ENCODE results near the gene TMEM138. TPM values are rescaled to one million over a fixed set of nuclear protein-coding genes. Genes with fewer than 3 reads are reported as not detected.

The TMEM138 gene
- total RNA-seq, 1 experiment from 2014 or later: 43.6 TPM

- peaks cover 13 to 25% of the 10 kb centered on the region in 2 experiments for H3K4me1 Mint-ChIP-seq
- no peak overlapping the region for H2BK20ac ChIP-seq (ENCODE audit: low read depth, low read length, poor library complexity, severe bottlenecking)
- H4K91ac ChIP-seq (ENCODE audit: insufficient read length, low read depth, low read length): no peak overlapping the region
- no peaks in the 10 kb centered on the region; a peak in 1 of 5 replicates for H3K9me3 Mint-ChIP-seq
- H3K4me2 ChIP-seq (ENCODE audit: insufficient read depth, insufficient read length, low read length): peak overlapping the region; percentile 83
- H4K20me1 ChIP-seq (ENCODE audit: control insufficient read depth, insufficient read depth, insufficient read length): no peaks in the 10 kb centered on the region
- H2AK5ac ChIP-seq (ENCODE audit: insufficient read length, low read length): no peak overlapping the region
- H3T11ph ChIP-seq (ENCODE audit: low read length): no peak overlapping the region
- peaks cover 2% of the 10 kb centered on the region; the same call in 1 of the 2 replicates for H3K79me2 ChIP-seq (ENCODE audit: insufficient read depth, low read length)
- no peak overlapping the region for H3K4ac ChIP-seq (ENCODE audit: low read depth, low read length)
- no peak overlapping the region for H2BK120ac ChIP-seq (ENCODE audit: low read depth, low read length, poor library complexity, severe bottlenecking)
- H3K27ac Mint-ChIP-seq: peak overlapping the region in 2 of 3 experiments; percentile 89 to 99; a peak in 4 of 7 replicates
- no peak overlapping the region for H2BK15ac ChIP-seq (ENCODE audit: low read depth, low read length)
- H3K18ac ChIP-seq (ENCODE audit: insufficient read length, low read depth, low read length): no peak overlapping the region
- no peaks in the 10 kb centered on the region for H3K9me3 ChIP-seq (ENCODE audit: control insufficient read depth, low read depth, low read length)
- H3K56ac ChIP-seq (ENCODE audit: insufficient read length, low read depth, low read length): no peak overlapping the region
- peak overlapping the region; percentile 98 to 100 for H3K4me3 Mint-ChIP-seq
- WGBS (ENCODE audit: extremely low coverage, insufficient read length, low lambda C conversion rate): no CpG with 5 or more reads among the region's 22 CpGs
- no peaks in the 10 kb centered on the region for H3K27me3 ChIP-seq (ENCODE audit: insufficient read depth, low read length)
- H3K79me1 ChIP-seq (ENCODE audit: insufficient read depth, low read depth, low read length, poor library complexity, severe bottlenecking): no peaks in the 10 kb centered on the region
- no peak overlapping the region for H3K23ac ChIP-seq (ENCODE audit: insufficient read length, low read depth, low read length)
- H3K27ac ChIP-seq (ENCODE audit: insufficient read length, low read depth, low read length): no peak overlapping the region
- H4K5ac ChIP-seq (ENCODE audit: insufficient read length, low read depth, low read length): no peak overlapping the region
- no peak overlapping the region for H2BK12ac ChIP-seq (ENCODE audit: insufficient read length, low read depth, low read length)
- peaks cover 17 to 33% (median 22%) of the 10 kb centered on the region in 3 experiments for H3K36me3 Mint-ChIP-seq (ENCODE audit: insufficient read depth in 1 of 3, low read depth in 3 of 3)
- H3K23me2 ChIP-seq (ENCODE audit: insufficient read length, low read depth, low read length, poor library complexity, severe bottlenecking): peaks cover 6% of the 10 kb centered on the region
- no peak for TF ChIP-seq CTCF (conservative IDR thresholded peaks at IDR 0.05)
- H3K14ac ChIP-seq (ENCODE audit: insufficient read depth, low read length): no peak overlapping the region; the same call in 1 of the 2 replicates
- no peak for DNase-seq
- no peak overlapping the region for H2BK5ac ChIP-seq (ENCODE audit: insufficient read length, low read length)
- no peak overlapping the region for H2AFZ ChIP-seq (ENCODE audit: low read length)
- peak overlapping the region; percentile 85 for H3K9ac ChIP-seq (ENCODE audit: extremely low read depth, insufficient read length, low read length)
- H3K27me3 Mint-ChIP-seq (ENCODE audit: low read depth): no peaks in the 10 kb centered on the region
- H3K4me1 ChIP-seq (ENCODE audit: insufficient read depth, low read length): no peaks in the 10 kb centered on the region
- no peak overlapping the region for H4K8ac ChIP-seq (replicated peaks; ENCODE audit: insufficient read length, low read depth, low read length)
Measured at GRCh38 chr11:61361237-61361740, 885 bp upstream of the TMEM138 start.
